Calu3 (cell line): ENCODE data around the gene TTLL9. TPM values are rescaled to one million over a fixed set of nuclear protein-coding genes. Genes with fewer than 3 reads are reported as not detected.
A peak's percentile ranks its signal among the peaks of the same experiment; 100 is the strongest.

Source experiments
- BruUV-seq: library from RNA; stranded (reverse); fragments of 400-500 nt; replicated peaks from 2 replicates; lab custom pipeline; 2021; lab: Mats Ljungman, UMichigan
- CTCF ChIA-PET: fragments of 300-600 bp; sonication (Branson Sonifier 250); formaldehyde crosslinking; loops from one replicate; lab custom pipeline; 2022; ENCODE audit warnings: antibody characterized with exemption; lab: Charles Lee
- DNase-seq: peaks from one replicate; pipeline ENCODE4 v3.0.0; 2022
- H3K27ac Mint-ChIP-seq: one replicate; pipeline ENCODE4 v1.8.0; 2022; ENCODE audit warnings: mixed read lengths; ENCODE audit not compliant: unreplicated experiment
- H3K27me3 Mint-ChIP-seq: one replicate; pipeline ENCODE4 v1.8.0; 2022; ENCODE audit warnings: mixed read lengths; ENCODE audit not compliant: unreplicated experiment
- H3K36me3 Mint-ChIP-seq: one replicate; pipeline ENCODE4 v1.8.0; 2022; ENCODE audit warnings: mild to moderate bottlenecking, moderate library complexity, mixed read lengths; ENCODE audit not compliant: insufficient read depth, unreplicated experiment
- H3K4me1 Mint-ChIP-seq: one replicate; pipeline ENCODE4 v1.8.0; 2022; ENCODE audit warnings: mild to moderate bottlenecking, low read depth, mixed read lengths; ENCODE audit not compliant: unreplicated experiment
- H3K4me3 Mint-ChIP-seq: one replicate; pipeline ENCODE4 v1.8.0; 2022; ENCODE audit warnings: mild to moderate bottlenecking, low read depth, moderate library complexity, mixed read lengths; ENCODE audit not compliant: unreplicated experiment
- H3K9me3 Mint-ChIP-seq: one replicate; pipeline ENCODE4 v1.8.0; 2022; ENCODE audit warnings: low read depth, mixed read lengths; ENCODE audit not compliant: unreplicated experiment
- CTCF ChIP-seq: fragments of 200-600 bp; IDR thresholded peaks from one replicate; pipeline ENCODE4 v1.8.0; 2022; ENCODE audit warnings: antibody characterized with exemption; ENCODE audit not compliant: unreplicated experiment
- intact Hi-C: fragments of 100-400 bp; cut with micrococcal nuclease; formaldehyde crosslinking; loops from one replicate; pipeline ENCODE4 v1.10.0; 2022; ENCODE audit not compliant: unreplicated experiment
- total RNA-seq: library from RNA; stranded (reverse); gene quantifications from 2 replicates; pipeline ENCODE4 v1.2.3, GENCODE V29; 2022

TTLL9 gene
- total RNA-seq, 1 experiment from 2014 or later, result not detected

DNA sequence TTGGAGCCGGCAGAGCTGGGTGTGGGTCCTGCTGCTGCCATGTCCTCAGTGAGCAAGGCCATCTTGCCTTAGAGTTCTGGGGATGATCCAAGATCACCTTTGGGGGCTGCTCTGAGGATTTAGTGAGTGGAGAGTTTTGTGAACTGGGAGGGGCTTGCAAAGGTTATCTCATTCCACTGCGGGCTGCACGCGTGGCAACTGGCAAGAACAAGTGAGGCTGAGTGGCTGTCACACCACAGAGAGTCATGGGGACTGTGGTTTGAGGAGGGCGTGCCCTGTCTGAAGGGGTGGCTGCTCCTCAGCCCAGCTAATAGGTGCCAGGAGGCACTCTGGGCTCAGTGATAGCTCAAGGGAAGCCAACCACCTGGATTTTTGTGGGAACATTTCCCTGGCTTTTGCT is 37.6 kb downstream of the TTLL9 start:
- H3K27me3 Mint-ChIP-seq, result peaks cover 30% of the 10 kb centered on the region
- no peaks in the 10 kb centered on the region for H3K9me3 Mint-ChIP-seq
- CTCF ChIA-PET, result interaction anchor here (1.2 kb wide), 1 partner anchor 11 kb away, joined by 4 read pairs; no protein-coding TSS in a partner anchor
- no peak for TF ChIP-seq CTCF
- no TSS peak for BruUV-seq
- H3K4me1 Mint-ChIP-seq, result no peaks in the 10 kb centered on the region
- no peak overlapping the region for H3K27ac Mint-ChIP-seq
- no peak for DNase-seq
- no peaks in the 10 kb centered on the region for H3K36me3 Mint-ChIP-seq
- H3K4me3 Mint-ChIP-seq, result no peak overlapping the region
- intact Hi-C loops, result no loop called here

GRCh38 chr20:31908424-31908823 is 38.0 kb downstream of the TTLL9 start:
- intact Hi-C loops, result no loop called here

DNA sequence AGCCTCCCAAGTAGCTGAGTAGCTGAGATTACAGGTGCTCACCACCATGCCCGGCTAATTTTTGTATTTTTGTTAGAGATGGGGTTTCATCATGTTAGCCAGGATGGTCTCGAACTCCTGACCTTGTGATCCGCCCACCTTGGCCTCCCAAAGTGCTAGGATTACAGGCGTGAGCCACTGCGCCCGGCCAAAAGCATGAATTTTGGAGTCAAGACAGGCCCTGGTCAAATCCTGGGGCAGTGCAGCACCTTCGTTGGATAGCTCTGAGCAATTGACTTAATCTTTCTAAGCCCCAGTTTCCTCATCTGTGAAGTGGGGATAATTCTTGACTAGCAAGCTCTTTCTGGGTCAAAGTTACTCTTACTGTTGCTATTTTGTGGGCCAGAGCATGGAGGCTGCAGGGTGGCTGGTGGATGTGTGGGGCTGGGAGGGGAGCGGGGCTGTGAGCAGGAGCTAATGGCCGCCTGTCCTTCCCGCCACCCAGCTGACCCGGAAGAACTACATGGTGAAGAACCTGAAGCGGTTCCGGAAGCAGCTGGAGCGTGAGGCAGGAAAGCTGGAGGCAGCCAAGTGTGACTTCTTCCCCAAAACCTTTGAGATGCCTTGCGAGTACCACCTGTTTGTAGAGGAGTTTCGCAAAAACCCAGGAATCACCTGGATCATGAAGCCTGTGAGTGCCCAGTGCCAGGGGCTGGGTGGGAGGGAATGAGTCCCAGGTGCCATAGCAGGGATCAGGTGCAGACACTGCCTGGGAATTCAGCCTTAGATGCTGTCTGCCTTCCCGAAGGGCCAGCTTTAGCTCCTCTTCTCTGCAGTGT is 39.0 kb downstream of the TTLL9 start:
- TF ChIP-seq CTCF, result no peak
- H3K9me3 Mint-ChIP-seq, result no peaks in the 10 kb centered on the region
- intact Hi-C loops, result no loop called here
- CTCF ChIA-PET, result interaction anchor here (0.7 kb wide), 2 partner anchors 9 to 336 kb away, joined by 3 read pairs; no protein-coding TSS in a partner anchor
- H3K4me1 Mint-ChIP-seq, result no peaks in the 10 kb centered on the region
- peaks cover 45% of the 10 kb centered on the region for H3K27me3 Mint-ChIP-seq
- no peaks in the 10 kb centered on the region for H3K36me3 Mint-ChIP-seq
- H3K4me3 Mint-ChIP-seq, result no peak overlapping the region
- no TSS peak for BruUV-seq
- no peak overlapping the region for H3K27ac Mint-ChIP-seq
- DNase-seq, result no peak

More at GRCh38 chr20:31908424-31908823, 38.0 kb downstream of the TTLL9 start:
- H3K9me3 Mint-ChIP-seq, result no peaks in the 10 kb centered on the region
- BruUV-seq, result no TSS peak
- no peak overlapping the region for H3K27ac Mint-ChIP-seq
- H3K4me1 Mint-ChIP-seq, result no peaks in the 10 kb centered on the region
- no peak for TF ChIP-seq CTCF
- peaks cover 34% of the 10 kb centered on the region for H3K27me3 Mint-ChIP-seq
- DNase-seq, result peak; percentile 22
- no peak overlapping the region for H3K4me3 Mint-ChIP-seq
- CTCF ChIA-PET, result interaction anchor here (0.7 to 1.2 kb wide), 3 partner anchors 12 to 408 kb away, joined by 3 to 4 read pairs (median 3); no protein-coding TSS in a partner anchor
- no peaks in the 10 kb centered on the region for H3K36me3 Mint-ChIP-seq

DNA sequence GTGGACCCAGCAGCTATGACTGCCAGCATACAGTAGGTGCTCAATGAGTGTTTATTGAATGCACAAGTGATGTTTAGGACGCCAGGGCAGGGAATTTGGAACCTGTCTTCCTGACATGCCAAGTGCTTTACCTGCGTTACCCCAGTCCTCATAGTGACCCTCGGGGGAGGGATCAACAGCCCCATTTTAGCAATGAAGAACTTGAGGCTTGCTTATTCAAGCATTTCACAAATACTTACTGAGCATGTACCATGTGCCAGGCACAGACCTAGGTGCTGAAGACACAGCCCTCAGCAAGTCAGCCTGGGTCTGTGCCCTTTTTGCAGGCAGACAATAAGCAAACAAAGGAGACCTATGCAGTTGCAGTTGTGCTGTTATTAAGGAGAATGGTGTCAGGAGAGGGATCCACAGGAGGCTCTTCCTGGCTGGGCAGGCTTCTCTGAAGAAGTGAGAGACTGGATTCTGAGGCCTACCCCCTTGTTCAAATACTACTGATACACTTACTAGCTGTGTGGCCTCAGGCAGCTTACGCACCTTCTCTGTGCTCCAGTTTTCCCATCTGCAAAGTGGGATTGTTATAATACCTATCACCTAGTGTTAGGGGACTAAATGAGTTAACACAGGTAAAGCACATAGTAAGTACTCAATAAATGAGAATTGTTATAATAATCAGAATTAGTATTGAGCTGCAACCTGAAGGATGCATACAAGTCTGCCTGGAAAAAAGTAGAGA is 39.8 kb downstream of the TTLL9 start:
- Mint-ChIP-seq H3K4me3 (no peak overlapping the region), H3K36me3 (no peaks in the 10 kb centered on the region), H3K4me1 (no peaks in the 10 kb centered on the region), H3K27ac (no peak overlapping the region), H3K27me3 (peaks cover 53% of the 10 kb centered on the region), H3K9me3 (no peaks in the 10 kb centered on the region)
- TF ChIP-seq CTCF, result no peak
- CTCF ChIA-PET, result interaction anchor here (0.6 to 0.7 kb wide), 2 partner anchors 10 to 99 kb away, joined by 3 read pairs; no protein-coding TSS in a partner anchor
- no TSS peak for BruUV-seq
- no peak for DNase-seq
- intact Hi-C loops, result no loop called here
